Activated CD8-positive, alpha-beta memory T cell treated with anti-CD3 and anti-CD28 coated beads for 24 hours (primary cell): ENCODE measurements around the gene OPHN1.
"Not testable (repeated sequence)": the region's sequence is repeated elsewhere in the genome, so short reads cannot be mapped to it uniquely, and the experiment has no call there.

ENCODE experiments used
- DNase-seq: peaks from one replicate; pipeline ENCODE4 v3.0.0-alpha.2; 2020

Gene OPHN1

GRCh38 chrX:68420559-68420958 is 12.7 kb downstream of the OPHN1 start:
- DNase-seq: no peak

GRCh38 chrX:68419975-68420374 is 13.3 kb downstream of the OPHN1 start:
- no peak for DNase-seq

GRCh38 chrX:68417651-68418050 is 15.6 kb downstream of the OPHN1 start:
- no peak for DNase-seq

GRCh38 chrX:68416592-68416991 is 16.7 kb downstream of the OPHN1 start:
- DNase-seq: no peak

GRCh38 chrX:68415316-68415715 is 18.0 kb downstream of the OPHN1 start:
- DNase-seq: no peak

- DNase-seq: no peak
These were observed 20.0 kb downstream of the OPHN1 start for GRCh38 chrX:68413254-68413653.

GRCh38 chrX:68411729-68412128 is 21.6 kb downstream of the OPHN1 start:
- no peak for DNase-seq

- no peak for DNase-seq
These were observed 24.1 kb downstream of the OPHN1 start for GRCh38 chrX:68409194-68409593.

GRCh38 chrX:68403522-68403921 is 29.8 kb downstream of the OPHN1 start:
- no peak for DNase-seq

- DNase-seq: no peak
These were observed 30.3 kb downstream of the OPHN1 start for GRCh38 chrX:68403038-68403437.

- DNase-seq: no peak
These were observed 31.2 kb downstream of the OPHN1 start for GRCh38 chrX:68402094-68402493.

GRCh38 chrX:68398291-68398690 is 35.0 kb downstream of the OPHN1 start:
- DNase-seq: no peak

- no peak for DNase-seq
These were observed 36.3 kb downstream of the OPHN1 start for GRCh38 chrX:68396953-68397352.

- not testable (repeated sequence) for DNase-seq
These were observed 43.8 kb downstream of the OPHN1 start for GRCh38 chrX:68389419-68389960.

- no peak for DNase-seq
These were observed 45.5 kb downstream of the OPHN1 start for GRCh38 chrX:68387776-68388175.

- no peak for DNase-seq
These were observed 49.8 kb downstream of the OPHN1 start for GRCh38 chrX:68383540-68383939.

GRCh38 chrX:68377579-68377978 is 55.7 kb downstream of the OPHN1 start:
- DNase-seq: not testable (repeated sequence)

- no peak for DNase-seq
These were observed 56.9 kb downstream of the OPHN1 start for GRCh38 chrX:68376373-68376772.

GRCh38 chrX:68375803-68376202 is 57.5 kb downstream of the OPHN1 start:
- DNase-seq: no peak

- no peak for DNase-seq
These were observed 60.6 kb downstream of the OPHN1 start for GRCh38 chrX:68372665-68373064.

GRCh38 chrX:68369559-68369958 is 63.7 kb downstream of the OPHN1 start:
- DNase-seq: no peak

- DNase-seq: no peak
These were observed 68.0 kb downstream of the OPHN1 start for GRCh38 chrX:68365341-68365740.

GRCh38 chrX:68363984-68364383 is 69.3 kb downstream of the OPHN1 start:
- DNase-seq: no peak

GRCh38 chrX:68358679-68359078 is 74.6 kb downstream of the OPHN1 start:
- DNase-seq: no peak

- DNase-seq: no peak
These were observed 77.7 kb downstream of the OPHN1 start for GRCh38 chrX:68355629-68355920.
